Ovary (tissue), 9 donors: Measurements from ENCODE around the gene STX2. TPM values are rescaled to one million over a fixed set of nuclear protein-coding genes. Genes with fewer than 3 reads are reported as not detected.

Source experiments
- DNase-seq, 5 donors: peaks; one replicate each; pipeline ENCODE4 v3.0.0-alpha.2; 2019 to 2020
- H3K27ac ChIP-seq, 2 donors: fragments of 200-600 bp; one replicate each; pipeline versions ENCODE4 v1.5.1 to v1.8.0; 2019 to 2022
- H3K27me3 ChIP-seq: fragments of 200-600 bp; one replicate; pipeline ENCODE4 v1.8.0; 2022
- H3K36me3 ChIP-seq: fragments of 200-600 bp; sonication (generic); one replicate; pipeline ENCODE4 v1.5.1; 2019
- H3K4me1 ChIP-seq: one replicate; pipeline ENCODE4 v1.8.1; 2013; ENCODE audit warnings: mild to moderate bottlenecking, moderate library complexity; ENCODE audit not compliant: insufficient read depth
- H3K4me3 ChIP-seq: fragments of 200-600 bp; sonication (generic); one replicate; pipeline ENCODE4 v1.5.1; 2017
- H3K9me3 ChIP-seq, 2 donors: fragments of 200-600 bp in 1 of 2; sonication (generic) in 1 of 2; one replicate each; pipeline versions ENCODE4 v1.5.1 to v1.8.1; 2013 to 2019; ENCODE audit warnings: mild to moderate bottlenecking in 1 of 2, moderate library complexity in 1 of 2
- EP300 ChIP-seq: sonication (generic); formaldehyde crosslinking; IDR thresholded peaks from one replicate; pipeline ENCODE4 v1.6.1; 2017; ENCODE audit warnings: antibody characterized with exemption
- POLR2A ChIP-seq: fragments of 450-650 bp; IDR thresholded peaks from one replicate; pipeline ENCODE4 v1.6.1; 2017; ENCODE audit warnings: antibody characterized with exemption, mild to moderate bottlenecking, moderate library complexity
- WGBS, 3 donors: extraction: QIAGEN DNeasy Blood & Tissue Kit in 1 of 3; methylation state at CpG; one replicate each; pipeline versions ENCODE4 v1.1.5 to v1.1.7; 2013 to 2017; 5-methylcytosine and 5-hydroxymethylcytosine counted together
- intact Hi-C, 4 donors: fragments of 100-400 bp; cut with DNase I; formaldehyde crosslinking; loops; one replicate each; pipeline versions ENCODE4 v1.11.0 to v1.15.1; 2022 to 2023
- polyA plus RNA-seq, 2 donors: library from polyadenylated mRNA; stranded (reverse); fragments of 200-250 nt in 1 of 2; fragments of 350-450 nt in 1 of 2; fragmentation: Illumina TruSeq in 1 of 2; extraction: RNeasy Lipid Tissue Mini Kit (QIAGEN cat#74804) in 1 of 2; gene quantifications; one replicate each; pipeline ENCODE4 v1.2.3, GENCODE V29; 2013 to 2014
- total RNA-seq, 7 donors: library from RNA; depleted of rRNA in 2 of 7; stranded (reverse); fragments of >200 nt in 2 of 7; fragmentation: NEBNext Ultra II Directional in 3 of 7; extraction: Animal tissue kit (Norgen Biotek cat#: 25700) in 3 of 7; gene quantifications; one replicate each; pipeline versions ENCODE4 v1.1.0 to v1.2.4, GENCODE V29; 2016 to 2023
- TF ChIP-seq, protein P1 (sequence below), 3 donors: fragments of 450-650 bp in 2 of 3; fragments of 200-600 bp in 1 of 3; IDR thresholded peaks; one replicate each; pipeline versions ENCODE4 v1.5.1 to v1.8.0; 2016 to 2022; ENCODE audit warnings: antibody characterized with exemption in 3 of 3, mild to moderate bottlenecking in 1 of 3
- donor health status: DM: no; HTN: no; CAD: no; lungs with moderate emphysema.
- donor health status: DM: no; HTN: no; CAD: no.
- donor health status: Bipolar disorder and iron deficiency.
- donor health status: DM: yes; HTN: yes; CAD: no.
- donor health status: DM: no; HTN: no; CAD: no.
- donor health status: DM: yes; HTN: yes; CAD: no.

Gene STX2
- total and polyA plus RNA-seq, 9 donors, result 12.9 to 26.9 (median 21.4) TPM

DNA sequence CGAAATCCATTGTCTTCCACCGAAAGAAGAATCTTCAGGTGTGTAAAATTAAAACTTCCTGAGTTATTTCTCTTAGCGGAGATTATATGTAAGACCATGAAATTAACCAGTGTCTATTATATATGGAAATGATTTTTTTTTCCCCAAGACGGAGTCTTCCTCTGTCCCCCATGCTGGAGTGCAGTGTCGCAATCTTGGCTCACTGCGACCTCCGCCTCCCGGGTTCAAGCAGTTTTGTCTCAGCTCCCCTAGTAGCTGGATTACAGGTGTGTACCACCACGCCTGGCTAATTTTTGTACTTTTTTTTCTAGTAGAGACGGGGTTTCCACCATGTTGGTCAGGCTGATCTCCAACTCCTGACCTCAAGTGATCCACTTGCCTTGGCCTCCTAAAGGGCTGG is 35.6 kb upstream of the STX2 start:
- intact Hi-C loops, result no loop called here
- no peaks in the 10 kb centered on the region for H3K9me3 ChIP-seq
- H3K27me3 ChIP-seq, result no peaks in the 10 kb centered on the region
- H3K4me3 ChIP-seq, result no peak overlapping the region
- no peak for DNase-seq
- no peaks in the 10 kb centered on the region for H3K36me3 ChIP-seq
- WGBS, 3 donors, result 93 to 94% (median 93%) methylated on average over 10 of the region's 10 CpGs
- TF ChIP-seq EP300 (no peak), POLR2A (no peak)
- TF ChIP-seq, protein P1, sequence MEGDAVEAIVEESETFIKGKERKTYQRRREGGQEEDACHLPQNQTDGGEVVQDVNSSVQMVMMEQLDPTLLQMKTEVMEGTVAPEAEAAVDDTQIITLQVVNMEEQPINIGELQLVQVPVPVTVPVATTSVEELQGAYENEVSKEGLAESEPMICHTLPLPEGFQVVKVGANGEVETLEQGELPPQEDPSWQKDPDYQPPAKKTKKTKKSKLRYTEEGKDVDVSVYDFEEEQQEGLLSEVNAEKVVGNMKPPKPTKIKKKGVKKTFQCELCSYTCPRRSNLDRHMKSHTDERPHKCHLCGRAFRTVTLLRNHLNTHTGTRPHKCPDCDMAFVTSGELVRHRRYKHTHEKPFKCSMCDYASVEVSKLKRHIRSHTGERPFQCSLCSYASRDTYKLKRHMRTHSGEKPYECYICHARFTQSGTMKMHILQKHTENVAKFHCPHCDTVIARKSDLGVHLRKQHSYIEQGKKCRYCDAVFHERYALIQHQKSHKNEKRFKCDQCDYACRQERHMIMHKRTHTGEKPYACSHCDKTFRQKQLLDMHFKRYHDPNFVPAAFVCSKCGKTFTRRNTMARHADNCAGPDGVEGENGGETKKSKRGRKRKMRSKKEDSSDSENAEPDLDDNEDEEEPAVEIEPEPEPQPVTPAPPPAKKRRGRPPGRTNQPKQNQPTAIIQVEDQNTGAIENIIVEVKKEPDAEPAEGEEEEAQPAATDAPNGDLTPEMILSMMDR (IDR thresholded peaks at IDR 0.05), result no peak
- no peak overlapping the region for H3K27ac ChIP-seq
- H3K4me1 ChIP-seq, result peaks cover 3% of the 10 kb centered on the region

DNA sequence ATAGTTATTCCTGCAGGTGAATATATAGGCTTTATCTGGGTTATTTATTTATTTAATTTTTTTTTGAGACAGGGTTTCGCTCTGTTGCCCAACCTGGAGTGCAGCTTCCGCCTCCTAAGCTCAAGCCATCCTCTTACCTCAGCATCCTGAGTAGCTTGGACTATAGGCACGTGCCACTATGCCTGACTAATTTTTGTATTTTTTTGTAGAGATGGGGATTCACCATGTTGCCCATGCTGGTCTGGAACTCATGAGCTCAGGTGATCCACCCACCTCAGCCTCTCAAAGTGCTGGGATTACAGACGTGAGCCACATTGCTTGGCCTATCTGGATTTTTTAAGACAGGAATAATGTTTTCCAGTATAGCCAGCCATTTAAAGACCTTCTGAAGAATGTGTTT is 34.8 kb upstream of the STX2 start:
- peaks cover 3% of the 10 kb centered on the region for H3K4me1 ChIP-seq
- no peak overlapping the region for H3K4me3 ChIP-seq
- 79 to 88% (median 84%) methylated on average over 4 of the region's 4 CpGs for WGBS, 3 donors
- no peaks in the 10 kb centered on the region for H3K36me3 ChIP-seq
- no peaks in the 10 kb centered on the region for H3K27me3 ChIP-seq
- no peaks in the 10 kb centered on the region for H3K9me3 ChIP-seq
- intact Hi-C loops, result no loop called here
- DNase-seq, result no peak
- H3K27ac ChIP-seq, result no peak overlapping the region
- TF ChIP-seq POLR2A (no peak), EP300 (no peak)
- TF ChIP-seq, protein P1 (IDR thresholded peaks at IDR 0.05), result no peak

DNA sequence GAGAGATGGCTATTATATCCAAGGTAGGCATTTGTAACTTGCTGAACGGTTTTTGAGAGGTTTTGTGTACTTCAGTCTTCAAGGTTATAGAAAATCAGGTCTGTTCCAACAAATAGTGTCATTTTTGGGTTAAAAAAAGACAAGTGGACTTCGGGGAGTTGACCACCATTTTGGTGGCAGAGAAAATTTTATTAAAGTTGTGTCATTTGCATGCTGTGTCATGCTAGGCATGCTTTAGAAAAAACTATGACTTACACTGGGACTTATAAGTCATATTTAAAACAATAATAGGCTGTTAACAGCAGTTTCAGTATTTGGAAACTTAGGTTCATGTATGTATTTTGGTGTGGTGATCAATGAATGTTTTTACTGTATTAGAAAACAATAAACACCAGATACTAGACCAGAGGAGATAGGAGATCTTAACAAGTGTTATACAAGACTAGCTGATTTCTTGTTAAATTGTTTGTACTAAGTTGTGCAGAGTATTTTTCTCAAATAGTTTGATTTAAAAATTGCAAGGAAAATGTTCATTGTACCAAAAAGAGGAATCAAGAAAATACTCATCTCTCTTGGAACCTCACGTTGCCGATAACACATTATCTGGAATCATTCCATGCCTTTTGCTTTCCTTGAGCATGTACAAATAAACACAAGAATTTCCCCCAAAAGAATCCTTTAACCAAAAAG is 34.2 kb upstream of the STX2 start:
- TF ChIP-seq EP300 (no peak), POLR2A (no peak)
- TF ChIP-seq, protein P1 (IDR thresholded peaks at IDR 0.05), result no peak
- Histone ChIP-seq H3K4me3 (peak overlapping the region; percentile 60), H3K9me3 (no peaks in the 10 kb centered on the region), H3K27ac (no peak overlapping the region), H3K4me1 (peaks cover 3% of the 10 kb centered on the region), H3K36me3 (no peaks in the 10 kb centered on the region), H3K27me3 (no peaks in the 10 kb centered on the region)
- intact Hi-C loops, result no loop called here
- DNase-seq, result no peak
- WGBS, 3 donors, result 21 to 28% (median 26%) methylated on average over 4 of the region's 4 CpGs

DNA sequence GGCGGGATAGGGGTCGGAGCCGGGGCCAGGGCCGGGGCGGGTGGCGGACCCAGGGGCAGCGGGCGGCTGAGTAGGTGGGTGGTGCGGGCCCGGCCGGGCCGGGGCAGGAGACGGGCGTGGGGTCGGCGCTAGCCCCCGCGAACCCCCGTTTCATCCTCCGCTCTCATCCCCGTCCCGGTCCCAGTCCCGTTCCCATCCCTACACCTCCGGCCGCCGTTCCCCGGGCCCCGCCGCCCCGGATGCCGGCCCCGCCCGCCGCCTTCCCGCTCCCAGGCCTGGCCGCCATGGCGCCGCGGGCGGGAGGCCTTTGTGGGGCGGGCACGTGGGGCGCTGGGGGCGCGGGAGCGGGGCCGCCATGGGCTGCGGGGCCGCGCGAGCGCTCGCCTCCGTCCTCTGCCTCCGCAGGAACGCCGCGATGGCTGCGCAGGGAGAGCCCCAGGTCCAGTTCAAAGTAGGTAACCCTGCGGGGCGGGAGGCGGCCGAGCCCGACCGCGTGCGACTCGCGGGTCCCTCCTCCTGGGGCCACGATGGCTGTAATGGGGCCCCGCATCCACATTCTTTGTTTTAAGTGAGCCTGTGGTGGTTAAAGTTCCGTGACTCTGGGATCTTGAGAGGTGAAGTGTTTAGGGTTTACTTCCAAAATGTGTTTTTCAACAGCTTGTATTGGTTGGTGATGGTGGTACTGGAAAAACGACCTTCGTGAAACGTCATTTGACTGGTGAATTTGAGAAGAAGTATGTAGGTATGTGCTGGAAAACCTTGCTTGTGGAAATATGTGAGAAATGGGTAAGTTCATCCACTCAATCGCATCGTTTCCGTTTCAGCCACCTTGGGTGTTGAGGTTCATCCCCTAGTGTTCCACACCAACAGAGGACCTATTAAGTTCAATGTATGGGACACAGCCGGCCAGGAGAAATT is 33.4 kb upstream of the STX2 start:
- intact Hi-C loops, result no loop called here
- Histone ChIP-seq H3K27me3 (no peaks in the 10 kb centered on the region), H3K4me3 (peak overlapping the region; percentile 60), H3K4me1 (peaks cover 3% of the 10 kb centered on the region), H3K27ac (peak overlapping the region; percentile 52 to 89), H3K9me3 (no peaks in the 10 kb centered on the region), H3K36me3 (no peaks in the 10 kb centered on the region)
- WGBS, 3 donors, result 1 to 2% (median 1%) methylated on average over 23 to 76 of the region's 79 CpGs
- TF ChIP-seq, protein P1 (IDR thresholded peaks at IDR 0.05), result no peak
- TF ChIP-seq EP300 (no peak), POLR2A (no peak)
- DNase-seq, result peak in 3 of 5 donors; percentile 25 to 67 (median 48)
